GM21367 (cell line): ENCODE results near the gene RAB35.

ENCODE experiments used
- ATAC-seq: cut with Tn5 transposase; IDR thresholded peaks from one replicate; pipeline ENCODE4 v1.9.1; 2021; ENCODE audit not compliant: unreplicated experiment

The RAB35 gene

GRCh38 chr12:120134307-120134980, 17.9 kb upstream of the RAB35 start:
- ATAC-seq: no peak

- peak; percentile 85 for ATAC-seq
These were observed 16.4 kb upstream of the RAB35 start for GRCh38 chr12:120132863-120133385.

- no peak for ATAC-seq
These were observed 15.7 kb upstream of the RAB35 start for GRCh38 chr12:120132054-120132836.

- no peak for ATAC-seq
These were observed 14.6 kb upstream of the RAB35 start for GRCh38 chr12:120131116-120131515.

GRCh38 chr12:120130011-120130410, 13.5 kb upstream of the RAB35 start:
- no peak for ATAC-seq

GRCh38 chr12:120126635-120127005, 10.1 kb upstream of the RAB35 start:
- no peak for ATAC-seq

GRCh38 chr12:120125792-120126634, 9.5 kb upstream of the RAB35 start:
- ATAC-seq: no peak

- no peak for ATAC-seq
These were observed 8.5 kb upstream of the RAB35 start for GRCh38 chr12:120125029-120125428.

- peak; percentile 32 for ATAC-seq
These were observed 5.3 kb upstream of the RAB35 start for GRCh38 chr12:120121766-120122293.

GRCh38 chr12:120121343-120121742, 4.8 kb upstream of the RAB35 start:
- no peak for ATAC-seq

GRCh38 chr12:120119271-120119973, 2.9 kb upstream of the RAB35 start:
- ATAC-seq: peak; percentile 26

GRCh38 chr12:120118321-120119061, 1.9 kb upstream of the RAB35 start:
- no peak for ATAC-seq

GRCh38 chr12:120117961-120118320, 1.4 kb upstream of the RAB35 start:
- no peak for ATAC-seq

GRCh38 chr12:120116792-120117651, 469 bp upstream of the RAB35 start:
- peak; percentile 35 for ATAC-seq

- no peak for ATAC-seq
These were observed 687 bp downstream of the RAB35 start for GRCh38 chr12:120115692-120116440.

GRCh38 chr12:120115066-120115465, 1.5 kb downstream of the RAB35 start:
- no peak for ATAC-seq

GRCh38 chr12:120110550-120111501, 5.7 kb downstream of the RAB35 start:
- peak; percentile 60 for ATAC-seq
